ENCODE data around the gene TOGARAM1. TPM values are rescaled to one million over a fixed set of nuclear protein-coding genes. Genes with fewer than 3 reads are reported as not detected.

The TOGARAM1 gene
- total and polyA plus RNA-seq, 2 donors (not counting 3 experiments of a cell fraction or from before 2014, with no cell fraction given), result 4.2 to 13.8 TPM

GRCh38 chr14:45066667-45067066 lies 104.7 kb downstream of the TOGARAM1 start:
- no TSS peak for BruUV-seq (replicated peaks)
- Histone ChIP-seq H3K36me3 (ENCODE audit: control insufficient read depth in 2 of 2, extremely low read depth in 1 of 2, insufficient read depth in 2 of 2, low read length in 2 of 2) (no peaks in the 10 kb centered on the region), H3K9me1 (replicated peaks; ENCODE audit: control insufficient read depth, extremely low read depth, insufficient read depth, low read length) (no peaks in the 10 kb centered on the region), H4K20me1 (replicated peaks; ENCODE audit: control insufficient read depth, extremely low read depth, insufficient read depth, low read length) (no peaks in the 10 kb centered on the region), H3K4me3 (replicated peaks in 1 of 3; ENCODE audit: insufficient read depth in 1 of 3, low read depth in 1 of 3, low read length in 3 of 3) (no peak overlapping the region), H3K79me2 (ENCODE audit: control insufficient read depth, insufficient read depth, low read length) (peaks cover 1% of the 10 kb centered on the region), H3K27me3 (ENCODE audit: control insufficient read depth in 2 of 2, insufficient read depth in 2 of 2, low read length in 2 of 2) (no peaks in the 10 kb centered on the region), H3K9ac (replicated peaks; ENCODE audit: extremely low read depth, insufficient read depth, low read length) (no peak overlapping the region), H3K4me1 (ENCODE audit: control insufficient read depth, extremely low read depth, insufficient read depth, low read length) (no peaks in the 10 kb centered on the region), H3K9me3 (replicated peaks; ENCODE audit: control insufficient read depth, insufficient read depth, low read length) (no peaks in the 10 kb centered on the region), H2AFZ (ENCODE audit: low read depth, low read length) (no peak overlapping the region), H3K4me2 (ENCODE audit: insufficient read depth, low read length) (no peak overlapping the region), H3K27ac (ENCODE audit: insufficient read depth, low read depth, low read length) (no peak overlapping the region)
- intact Hi-C loops (cut with micrococcal nuclease), result no loop called here
- FAIRE-seq, result no peak
- DNase-seq (ENCODE audit: low read depth, low spot score), result no peak
- dilution Hi-C loops (cut with MboI; ENCODE audit: extremely low pct_ligation_motif_present, low sequenced_read_pairs), result no loop called here
- CTCF ChIA-PET, result interaction anchor here (2.0 kb wide), 1 partner anchor 12 kb away, joined by 6 read pairs; no protein-coding TSS in a partner anchor
- TF ChIP-seq CTCF (IDR thresholded peaks at IDR 0.05; ENCODE audit: extremely low read depth in 1 of 2, insufficient read depth in 1 of 2, low read depth in 1 of 2, low read length in 2 of 2) (no peak), FOS (IDR thresholded peaks at IDR 0.05; ENCODE audit: borderline replicate concordance, insufficient read depth, low read length) (no peak), EZH2 (IDR thresholded peaks at IDR 0.05; ENCODE audit: borderline replicate concordance, low read depth, low read length, severe bottlenecking) (no peak), JUN (IDR thresholded peaks at IDR 0.05; ENCODE audit: borderline replicate concordance, insufficient read depth, insufficient read length, low read depth) (no peak), POLR2A (IDR thresholded peaks at IDR 0.05; ENCODE audit: low read depth, low read length) (no peak)
- POLR2A ChIA-PET, result no interaction called here

GRCh38 chr14:45068396-45068795 lies 106.4 kb downstream of the TOGARAM1 start:
- no peaks in the 10 kb centered on the region for H3K27me3 ChIP-seq (ENCODE audit: control insufficient read depth in 2 of 2, insufficient read depth in 2 of 2, low read length in 2 of 2)
- DNase-seq (ENCODE audit: low read depth, low spot score), result no peak
- intact Hi-C loops (cut with micrococcal nuclease) (no loop called here), dilution Hi-C loops (cut with MboI; ENCODE audit: extremely low pct_ligation_motif_present, low sequenced_read_pairs) (no loop called here)
- no peaks in the 10 kb centered on the region for H3K4me1 ChIP-seq (ENCODE audit: control insufficient read depth, extremely low read depth, insufficient read depth, low read length)
- no peak overlapping the region for H3K4me3 ChIP-seq (replicated peaks in 1 of 3; ENCODE audit: insufficient read depth in 1 of 3, low read depth in 1 of 3, low read length in 3 of 3)
- no peak for FAIRE-seq
- no peak overlapping the region for H2AFZ ChIP-seq (ENCODE audit: low read depth, low read length)
- no peak overlapping the region for H3K27ac ChIP-seq (ENCODE audit: insufficient read depth, low read depth, low read length)
- H3K9me3 ChIP-seq (replicated peaks; ENCODE audit: control insufficient read depth, insufficient read depth, low read length), result no peaks in the 10 kb centered on the region
- POLR2A ChIA-PET, result no interaction called here
- no peak overlapping the region for H3K9ac ChIP-seq (replicated peaks; ENCODE audit: extremely low read depth, insufficient read depth, low read length)
- H4K20me1 ChIP-seq (replicated peaks; ENCODE audit: control insufficient read depth, extremely low read depth, insufficient read depth, low read length), result no peaks in the 10 kb centered on the region
- H3K4me2 ChIP-seq (ENCODE audit: insufficient read depth, low read length), result no peak overlapping the region
- no peaks in the 10 kb centered on the region for H3K36me3 ChIP-seq (ENCODE audit: control insufficient read depth in 2 of 2, extremely low read depth in 1 of 2, insufficient read depth in 2 of 2, low read length in 2 of 2)
- CTCF ChIA-PET, result interaction anchor here (2.0 kb wide), 1 partner anchor 10 kb away, joined by 6 read pairs; no protein-coding TSS in a partner anchor
- no TSS peak for BruUV-seq (replicated peaks)
- no peaks in the 10 kb centered on the region for H3K9me1 ChIP-seq (replicated peaks; ENCODE audit: control insufficient read depth, extremely low read depth, insufficient read depth, low read length)
- H3K79me2 ChIP-seq (ENCODE audit: control insufficient read depth, insufficient read depth, low read length), result peaks cover 1% of the 10 kb centered on the region
- no peak for TF ChIP-seq GATA2 (IDR thresholded peaks at IDR 0.05; ENCODE audit: insufficient read depth, insufficient read length, low read depth, low read length)
- no peak for TF ChIP-seq CTCF (IDR thresholded peaks at IDR 0.05; ENCODE audit: extremely low read depth in 1 of 2, insufficient read depth in 1 of 2, low read depth in 1 of 2, low read length in 2 of 2)
- no peak for TF ChIP-seq JUN (IDR thresholded peaks at IDR 0.05; ENCODE audit: borderline replicate concordance, insufficient read depth, insufficient read length, low read depth)
- no peak for TF ChIP-seq POLR2AphosphoS5 (IDR thresholded peaks at IDR 0.05; ENCODE audit: insufficient read depth, low read depth, low read length)
- TF ChIP-seq MYC (IDR thresholded peaks at IDR 0.05; ENCODE audit: low read depth, low read length), result no peak
- TF ChIP-seq POLR2A (IDR thresholded peaks at IDR 0.05; ENCODE audit: low read depth, low read length), result no peak
- no peak for TF ChIP-seq FOS (IDR thresholded peaks at IDR 0.05; ENCODE audit: borderline replicate concordance, insufficient read depth, low read length)
- TF ChIP-seq EZH2 (IDR thresholded peaks at IDR 0.05; ENCODE audit: borderline replicate concordance, low read depth, low read length, severe bottlenecking), result no peak
- TF ChIP-seq, protein P1, sequence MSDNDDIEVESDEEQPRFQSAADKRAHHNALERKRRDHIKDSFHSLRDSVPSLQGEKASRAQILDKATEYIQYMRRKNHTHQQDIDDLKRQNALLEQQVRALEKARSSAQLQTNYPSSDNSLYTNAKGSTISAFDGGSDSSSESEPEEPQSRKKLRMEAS (IDR thresholded peaks at IDR 0.05; ENCODE audit: insufficient read depth, insufficient read length), result no peak

All from endothelial cell of umbilical vein (primary cell).